Measurements from ENCODE around the gene PDE6C. TPM values are rescaled to one million over a fixed set of nuclear protein-coding genes. Genes with fewer than 3 reads are reported as not detected.

The PDE6C gene
- total and polyA plus RNA-seq, 2 of the 8 experiments (the other 6 are each of a cell fraction or from before 2014, with no cell fraction given), result not detected

DNA sequence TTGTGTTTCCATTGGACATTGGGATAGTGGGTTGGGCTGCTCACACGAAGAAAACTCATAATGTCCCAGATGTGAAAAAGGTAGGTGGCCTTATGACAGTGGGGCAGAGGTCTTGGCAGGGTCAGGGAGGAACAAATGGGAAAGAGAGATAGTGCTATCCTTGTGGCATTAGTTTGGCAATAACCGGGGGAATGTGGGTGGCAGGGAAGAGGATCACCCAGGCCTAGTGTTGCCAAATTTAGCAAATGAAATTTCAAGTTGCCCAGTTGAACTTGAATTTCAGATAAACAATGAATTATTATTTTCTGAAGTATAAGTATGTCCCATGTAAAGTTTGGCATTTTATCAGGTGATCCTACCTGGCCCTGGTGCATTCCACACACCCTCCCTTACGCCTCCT is 789 bp downstream of the PDE6C start:
- 88% methylated on average over 3 of the region's 3 CpGs; no CpG with 5 or more reads in 1 of the 2 experiments for WGBS, 2 experiments (ENCODE audit: extremely low coverage in 1 of 2, insufficient coverage in 1 of 2, insufficient read length in 1 of 2, insufficient replicate concordance in 2 of 2, low coverage in 1 of 2, low lambda C conversion rate in 2 of 2, missing lambda C conversion rate in 1 of 2)
- H3K9ac ChIP-seq (replicated peaks in 1 of 4; ENCODE audit: extremely low read depth in 1 of 4, low read depth in 3 of 4, low read length in 3 of 4), result no peak overlapping the region
- no peak overlapping the region for H3K4me3 ChIP-seq (ENCODE audit: extremely low read depth in 1 of 4, insufficient read depth in 2 of 4, low read depth in 3 of 4, low read length in 4 of 4)
- no peak overlapping the region for H3K18ac ChIP-seq (ENCODE audit: extremely low read depth, low read length)
- no peak overlapping the region for H3K23ac ChIP-seq (ENCODE audit: insufficient read length)
- no peak overlapping the region for H3K4ac ChIP-seq (replicated peaks; ENCODE audit: insufficient read length, low read depth, low read length)
- H2AK5ac ChIP-seq (ENCODE audit: low read depth, low read length), result no peak overlapping the region
- H2BK120ac ChIP-seq (replicated peaks; ENCODE audit: low read depth, low read length), result no peak overlapping the region
- CTCF ChIA-PET (ENCODE audit: partially characterized antibody), result no interaction called here
- H4K8ac ChIP-seq (ENCODE audit: extremely low read depth, insufficient read depth, low read length), result no peak overlapping the region
- no peaks in the 10 kb centered on the region for H3K79me2 ChIP-seq (ENCODE audit: control insufficient read depth in 1 of 2, insufficient read depth in 2 of 2, low read length in 2 of 2)
- H3K36me3 ChIP-seq (ENCODE audit: control insufficient read depth in 2 of 4, insufficient read depth in 4 of 4, low read length in 3 of 4), result no peaks in the 10 kb centered on the region
- H2BK12ac ChIP-seq (ENCODE audit: low read depth, low read length), result no peak overlapping the region
- H3K27ac ChIP-seq (ENCODE audit: low read depth, low read length), result no peak overlapping the region
- no peak overlapping the region for H3K56ac ChIP-seq (replicated peaks; ENCODE audit: insufficient read length, low read depth, low read length)
- peaks cover 0 to 4% (median 1%) of the 10 kb centered on the region in 4 experiments; a peak in 1 of 7 replicates for H3K4me1 ChIP-seq (replicated peaks in 1 of 4; ENCODE audit: control insufficient read depth in 3 of 4, insufficient read depth in 4 of 4, low read length in 3 of 4)
- H2AFZ ChIP-seq (ENCODE audit: low read length), result no peak overlapping the region
- DNase-seq (ENCODE audit: low read depth in 1 of 2, low spot score in 2 of 2) (no peak), FAIRE-seq (no peak)
- H4K91ac ChIP-seq (replicated peaks; ENCODE audit: insufficient read length, low read length), result no peak overlapping the region
- no peaks in the 10 kb centered on the region for H3K27me3 ChIP-seq (replicated peaks in 1 of 4; ENCODE audit: control insufficient read depth in 3 of 4, extremely low read depth in 1 of 4, insufficient read depth in 3 of 4, low read length in 3 of 4)
- H2BK15ac ChIP-seq (ENCODE audit: low read length), result no peak overlapping the region
- POLR2A ChIA-PET (ENCODE audit: partially characterized antibody), result no interaction called here
- H3K9me3 ChIP-seq (ENCODE audit: insufficient read depth in 2 of 2, low read depth in 1 of 2, low read length in 1 of 2), result no peaks in the 10 kb centered on the region
- H4K20me1 ChIP-seq (replicated peaks in 1 of 2; ENCODE audit: control insufficient read depth in 1 of 2, insufficient read depth in 2 of 2, low read length in 2 of 2), result no peaks in the 10 kb centered on the region
- H3K14ac ChIP-seq (ENCODE audit: insufficient read length), result no peak overlapping the region
- no peak overlapping the region for H2BK20ac ChIP-seq (ENCODE audit: low read length)
- H4K5ac ChIP-seq (ENCODE audit: insufficient read length, low read depth, low read length), result no peak overlapping the region
- no peaks in the 10 kb centered on the region for H3K23me2 ChIP-seq (ENCODE audit: low read depth, low read length)
- no peak overlapping the region for H3K4me2 ChIP-seq (ENCODE audit: insufficient read depth in 1 of 2, low read depth in 2 of 2, low read length in 2 of 2)
- no peaks in the 10 kb centered on the region for H3K79me1 ChIP-seq (ENCODE audit: low read depth, low read length)
- H2BK5ac ChIP-seq (ENCODE audit: low read depth, low read length), result no peak overlapping the region
- TF ChIP-seq RNF2 (IDR thresholded peaks at IDR 0.05; ENCODE audit: borderline replicate concordance, low read depth, low read length, missing control alignments, poor library complexity, severe bottlenecking) (no peak), KDM5A (IDR thresholded peaks at IDR 0.05; ENCODE audit: low read length) (no peak), FOSL1 (IDR thresholded peaks at IDR 0.05; ENCODE audit: insufficient read depth, low read depth, low read length) (no peak), TBP (IDR thresholded peaks at IDR 0.05; ENCODE audit: low read depth, low read length) (no peak), USF2 (IDR thresholded peaks at IDR 0.05; ENCODE audit: low read length) (no peak), SAP30 (IDR thresholded peaks at IDR 0.05; ENCODE audit: insufficient read depth, insufficient replicate concordance, low read length) (no peak), MAX (IDR thresholded peaks at IDR 0.05) (no peak), KDM4A (IDR thresholded peaks at IDR 0.05; ENCODE audit: low read depth, low read length, severe bottlenecking) (no peak), CHD1 (IDR thresholded peaks at IDR 0.05; ENCODE audit: low read depth, low read length) (no peak), CEBPB (IDR thresholded peaks at IDR 0.05; ENCODE audit: low read depth, low read length) (no peak), GABPA (IDR thresholded peaks at IDR 0.05; ENCODE audit: borderline replicate concordance, insufficient read depth, low read length) (no peak), SIX5 (IDR thresholded peaks at IDR 0.05; ENCODE audit: low read depth, low read length) (no peak), SRF (IDR thresholded peaks at IDR 0.05; ENCODE audit: low read depth, low read length) (no peak), SP2 (IDR thresholded peaks at IDR 0.05; ENCODE audit: low read length) (no peak)

All from H1 (cell line).